Measurements from ENCODE around the gene DDX28.

- TF ChIP-seq CTCF (IDR thresholded peaks at IDR 0.05), result no peak
- TF ChIP-seq MAX (IDR thresholded peaks at IDR 0.05), result no peak
- no peak for TF ChIP-seq HEYL (CRISPR knock-in tag; IDR thresholded peaks at IDR 0.05)
- TF ChIP-seq RAD21 (conservative IDR thresholded peaks at IDR 0.05 in 1 of 2, IDR thresholded peaks at IDR 0.05 in 1 of 2), result no peak
- TF ChIP-seq POLR2A (IDR thresholded peaks at IDR 0.05; ENCODE audit: low read length), result no peak
Observed at GRCh38 chr16:67992661-67993206, 30.3 kb downstream of the DDX28 start.
